GM12878 (cell line): ENCODE measurements around the gene IQCF5. TPM values are rescaled to one million over a fixed set of nuclear protein-coding genes. Genes with fewer than 3 reads are reported as not detected.

Experiments
- ATAC-seq: fragments of 200-7000 bp; cut with Tn5 transposase; 3 replicates; pipeline ENCODE4 v1.9.1; 2020; ENCODE audit warnings: mild to moderate bottlenecking, moderate library complexity
- BruUV-seq: library from RNA; stranded (reverse); fragments of 400-500 nt; replicated peaks from 2 replicates; lab custom pipeline; 2021; lab: Mats Ljungman, UMichigan
- CTCF ChIA-PET: fragments of 300-600 bp; sonication (Branson Sonifier 250); formaldehyde crosslinking; extraction: SDS; loops from one replicate; lab custom pipeline; 2021; ENCODE audit warnings: inconsistent platforms; lab: Yijun Ruan, JAX
- POLR2A ChIA-PET: fragments of 350-600 bp; formaldehyde crosslinking; extraction: SDS; loops from one replicate; lab custom pipeline; 2021; ENCODE audit warnings: inconsistent platforms; lab: Charles Lee
- RAD21 ChIA-PET: fragments of 300-600 bp; sonication (Branson Sonifier 250); formaldehyde crosslinking; loops from one replicate; lab custom pipeline; 2023; ENCODE audit warnings: antibody characterized with exemption; ENCODE audit not compliant: unreplicated experiment; lab: Charles Lee
- SMC1A ChIA-PET: fragments of 300-600 bp; sonication (Branson Sonifier 250); formaldehyde crosslinking; loops from one replicate; lab custom pipeline; 2023; ENCODE audit not compliant: unreplicated experiment, uncharacterized antibody; lab: Charles Lee
- DNase-seq: peaks from one replicate; pipeline ENCODE4 v3.0.0-alpha.2; 2011; ENCODE audit warnings: low read depth, low spot score
- FAIRE-seq: peaks from 3 replicates; lab custom pipeline; 2011; peaks lifted over from hg19 to GRCh38; lab: Jason Lieb, UNC
- H2AFZ ChIP-seq: 2 replicates; pipeline ENCODE4 v1.6.0; 2011; ENCODE audit warnings: low read depth, low read length, control low read depth; ENCODE audit not compliant: control insufficient read depth
- H3K27ac ChIP-seq: 2 replicates; pipeline ENCODE4 v1.5.1; 2011; ENCODE audit warnings: control low read depth; ENCODE audit not compliant: control insufficient read depth, insufficient read depth
- H3K27me3 ChIP-seq, 2 experiments: replicated peaks in 1 of 2; 2 replicates each; pipeline versions ENCODE4 v1.6.0 to v1.6.1; 2011; ENCODE audit warnings: low read length in 1 of 2; ENCODE audit not compliant: control insufficient read depth in 2 of 2, insufficient read depth in 2 of 2
- H3K36me3 ChIP-seq, 2 experiments: 2 replicates each; pipeline ENCODE4 v1.5.1; 2011; ENCODE audit warnings: low read length in 1 of 2; ENCODE audit not compliant: control insufficient read depth in 2 of 2, insufficient read depth in 2 of 2
- H3K4me1 ChIP-seq: 2 replicates; pipeline ENCODE4 v1.6.1; 2011; ENCODE audit warnings: mild to moderate bottlenecking, low read length, moderate library complexity, mixed read lengths; ENCODE audit not compliant: control insufficient read depth, insufficient read depth
- H3K4me2 ChIP-seq: 2 replicates; pipeline ENCODE4 v1.6.0; 2011; ENCODE audit warnings: control low read depth; ENCODE audit not compliant: control insufficient read depth, insufficient read depth
- H3K4me3 ChIP-seq: fragments of 200-600 bp; sonication (generic); 2 replicates; pipeline ENCODE4 v1.5.1; 2016
- H3K79me2 ChIP-seq: 2 replicates; pipeline ENCODE4 v1.6.0; 2011; ENCODE audit warnings: low read length; ENCODE audit not compliant: control insufficient read depth, insufficient read depth
- H3K9ac ChIP-seq: 2 replicates; pipeline ENCODE4 v1.8.0; 2011; ENCODE audit warnings: low read length, control low read depth, mixed read lengths; ENCODE audit not compliant: control insufficient read depth, insufficient read depth
- H3K9me3 ChIP-seq: replicated peaks from 3 replicates; pipeline ENCODE4 v1.5.1; 2011; ENCODE audit warnings: mild to moderate bottlenecking, low read length; ENCODE audit not compliant: control insufficient read depth, insufficient read depth
- H4K20me1 ChIP-seq: 2 replicates; pipeline ENCODE4 v1.6.0; 2011; ENCODE audit not compliant: control insufficient read depth, insufficient read depth
- FOXM1 ChIP-seq: IDR thresholded peaks from 2 replicates; pipeline ENCODE4 v1.6.1; 2012; ENCODE audit warnings: low read depth, mild to moderate bottlenecking, inconsistent platforms, low read length, moderate library complexity
- HDAC2 ChIP-seq: fragments of 200-600 bp; sonication (generic); IDR thresholded peaks from 2 replicates; pipeline ENCODE4 v1.6.1; 2017
- MTA3 ChIP-seq: IDR thresholded peaks from 2 replicates; pipeline ENCODE4 v1.6.1; 2012; ENCODE audit warnings: low read length, inconsistent platforms, borderline replicate concordance
- MXI1 ChIP-seq: fragments of 150-350 bp; IDR thresholded peaks from 2 replicates; pipeline ENCODE4 v1.6.1; 2011; ENCODE audit warnings: low read depth, mild to moderate bottlenecking, inconsistent platforms, low read length, improper control_type of control experiment
- MYC ChIP-seq: IDR thresholded peaks from 2 replicates; pipeline ENCODE4 v1.6.1; 2011; ENCODE audit warnings: mild to moderate bottlenecking, low read length, moderate library complexity, inconsistent platforms; ENCODE audit not compliant: insufficient read depth, insufficient replicate concordance, insufficient read length, severe bottlenecking
- NRF1 ChIP-seq: conservative IDR thresholded peaks from 2 replicates; pipeline ENCODE4 v1.6.1; 2011; ENCODE audit warnings: mild to moderate bottlenecking, low read depth, low read length, improper control_type of control experiment
- SMAD5 ChIP-seq: IDR thresholded peaks from 2 replicates; pipeline ENCODE4 v1.6.1; 2016; ENCODE audit warnings: antibody characterized with exemption, low read depth
- STAT3 ChIP-seq: IDR thresholded peaks from 2 replicates; pipeline ENCODE4 v1.6.1; 2011; ENCODE audit warnings: low read depth, low read length, improper control_type of control experiment
- SUZ12 ChIP-seq: fragments of 200-600 bp; sonication (generic); IDR thresholded peaks from one replicate; pipeline ENCODE4 v1.6.1; 2018; ENCODE audit warnings: antibody characterized with exemption, mild to moderate bottlenecking; ENCODE audit not compliant: unreplicated experiment
- ZBED1 ChIP-seq: IDR thresholded peaks from 2 replicates; pipeline ENCODE4 v1.6.1; 2016; ENCODE audit warnings: borderline replicate concordance
- ZNF274 ChIP-seq: IDR thresholded peaks from one replicate; pipeline ENCODE4 v1.8.0; 2011; ENCODE audit not compliant: insufficient read length, insufficient read depth
- WGBS: methylation state at CpG from one replicate; pipeline ENCODE4 v1.1.6; 2016; ENCODE audit warnings: low lambda C conversion rate; ENCODE audit not compliant: insufficient replicate concordance, insufficient coverage; ENCODE audit errors: missing lambda C conversion rate; 5-methylcytosine and 5-hydroxymethylcytosine counted together
- in situ Hi-C: fragments of 300-500 bp; cut with MboI; formaldehyde crosslinking; loops from 9 replicates; pipeline ENCODE4 v1.14.3; 2018; ENCODE audit warnings: mixed read lengths
- intact Hi-C: fragments of 100-400 bp; cut with micrococcal nuclease; formaldehyde crosslinking; loops from one replicate; pipeline ENCODE4 v1.14.2; 2022; ENCODE audit not compliant: unreplicated experiment
- polyA plus RNA-seq, 11 experiments: library from polyadenylated mRNA; depleted of rRNA in 4 of 11; unstranded in 6 of 11; stranded (reverse) in 5 of 11; fragments of >200 nt; fragmentation: Nextera tagmentation in 4 of 11; fragmentation: Illumina TruSeq in 1 of 11; extraction: Ambion mirVana in 4 of 11; extraction: Trizol in 1 of 11; gene quantifications; 1 replicate in 1 of 11; 2 replicates in 10 of 11; pipeline versions ENCODE4 v1.2.1 to v1.2.3, GENCODE V29; 2011 to 2016; ENCODE audit warnings: inconsistent platforms in 2 of 11, missing spikeins in 2 of 11, low read depth in 1 of 11
- total RNA-seq, 4 experiments: library from RNA; depleted of rRNA in 3 of 4; stranded (reverse); fragments of >200 nt in 3 of 4; fragmentation: Illumina TruSeq in 1 of 4; extraction: Trizol in 1 of 4; gene quantifications; 2 replicates each; pipeline versions ENCODE4 v1.2.1 to v1.2.3, GENCODE V29; 2013 to 2021
- TF ChIP-seq, protein P1 (sequence below): IDR thresholded peaks from 2 replicates; pipeline ENCODE4 v1.6.1; 2011; ENCODE audit warnings: low read depth, mild to moderate bottlenecking, low read length, moderate library complexity, borderline replicate concordance; ENCODE audit errors: extremely low read depth
- TF ChIP-seq, protein P2 (sequence below): fragments of 150-350 bp; IDR thresholded peaks from 2 replicates; pipeline ENCODE4 v1.6.1; 2016; ENCODE audit warnings: low read depth, low read length
- TF ChIP-seq, protein P3 (sequence below): IDR thresholded peaks from 2 replicates; pipeline ENCODE4 v1.6.1; 2012; ENCODE audit warnings: low read depth, low read length, improper control_type of control experiment

The IQCF5 gene
- total and polyA plus RNA-seq, 10 of the 15 experiments (the other 5 are each of a cell fraction or from before 2014, with no cell fraction given): not detected

DNA sequence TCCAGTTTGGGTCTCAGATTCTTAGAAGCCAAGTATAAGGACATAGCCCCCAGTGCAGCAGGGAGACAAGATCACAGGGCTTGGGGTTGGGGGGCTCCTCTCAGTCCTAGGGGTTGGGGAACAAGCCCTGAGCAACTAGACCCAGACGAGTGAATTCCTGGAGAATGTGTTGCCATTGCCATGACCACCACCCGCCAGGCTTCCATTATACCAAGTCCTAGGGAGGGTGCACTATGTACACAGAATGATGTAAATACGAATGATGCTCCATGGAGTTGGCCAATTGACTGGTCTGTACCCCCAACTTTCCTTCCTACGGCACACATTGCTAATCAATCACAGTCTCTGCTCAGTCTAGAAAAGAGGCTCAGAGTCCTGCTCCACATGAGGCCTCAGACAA is 19.0 kb upstream of the IQCF5 start:
- BruUV-seq: no TSS peak

DNA sequence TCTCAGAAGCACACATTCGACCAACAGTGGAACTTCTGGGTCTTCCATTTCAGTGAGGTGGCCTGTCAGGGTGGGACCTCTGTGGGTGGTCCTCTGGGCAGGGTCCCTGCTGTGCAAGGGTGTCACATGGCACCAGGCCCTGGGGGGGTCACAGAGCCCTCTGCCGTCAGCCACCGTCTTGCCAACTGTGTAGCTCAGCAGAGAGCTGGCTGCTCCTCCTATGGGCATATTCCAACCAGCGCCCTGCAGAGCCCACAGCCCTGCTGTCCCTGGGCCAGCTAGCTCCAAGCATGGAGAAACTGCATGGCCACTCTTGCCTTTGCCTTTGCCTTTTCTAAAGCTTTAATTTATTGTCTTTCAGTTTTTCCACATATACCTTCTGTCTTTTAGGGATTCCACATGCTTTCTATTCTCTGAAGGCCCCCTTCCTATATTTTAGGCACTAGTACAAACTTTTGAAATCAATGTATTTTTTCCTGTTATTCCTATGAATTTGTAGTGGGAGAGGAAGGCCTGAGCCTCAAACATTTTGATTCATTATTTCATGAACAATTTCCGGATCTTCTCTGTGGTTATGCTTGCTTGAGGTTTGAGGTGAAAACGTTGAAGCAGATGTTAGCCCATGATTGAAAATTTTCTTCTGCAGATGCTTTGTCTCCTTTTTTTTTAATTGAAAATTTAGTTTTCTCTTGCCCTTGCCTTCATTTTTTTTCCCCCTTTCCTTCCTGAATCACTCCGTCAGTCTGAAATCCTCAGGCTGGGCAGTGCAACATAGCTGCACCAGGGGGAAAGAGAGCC is 16.0 kb upstream of the IQCF5 start:
- H3K27ac ChIP-seq: no peak overlapping the region
- ChIA-PET RAD21 (no interaction called here), SMC1A (no interaction called here), CTCF (no interaction called here), POLR2A (no interaction called here)
- H2AFZ ChIP-seq: no peak overlapping the region
- ATAC-seq (no peak), FAIRE-seq (no peak), DNase-seq (no peak)
- no TSS peak for BruUV-seq
- in situ Hi-C loops (no loop called here), intact Hi-C loops (no loop called here)
- no peaks in the 10 kb centered on the region for H4K20me1 ChIP-seq
- no peaks in the 10 kb centered on the region for H3K9me3 ChIP-seq
- H3K27me3 ChIP-seq: no peaks in the 10 kb centered on the region; a peak in 1 of 4 replicates
- no peaks in the 10 kb centered on the region for H3K36me3 ChIP-seq
- H3K4me2 ChIP-seq: no peak overlapping the region
- H3K4me3 ChIP-seq: no peak overlapping the region
- WGBS: 48% methylated on average over 7 of the region's 7 CpGs
- no peaks in the 10 kb centered on the region for H3K4me1 ChIP-seq
- no peaks in the 10 kb centered on the region for H3K79me2 ChIP-seq
- H3K9ac ChIP-seq: no peak overlapping the region
- TF ChIP-seq ZNF274: no peak
- no peak for TF ChIP-seq MXI1
- no peak for TF ChIP-seq ZBED1
- TF ChIP-seq, protein P1, sequence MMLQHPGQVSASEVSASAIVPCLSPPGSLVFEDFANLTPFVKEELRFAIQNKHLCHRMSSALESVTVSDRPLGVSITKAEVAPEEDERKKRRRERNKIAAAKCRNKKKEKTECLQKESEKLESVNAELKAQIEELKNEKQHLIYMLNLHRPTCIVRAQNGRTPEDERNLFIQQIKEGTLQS: no peak
- TF ChIP-seq MTA3: no peak
- no peak for TF ChIP-seq STAT3
- TF ChIP-seq, protein P2, sequence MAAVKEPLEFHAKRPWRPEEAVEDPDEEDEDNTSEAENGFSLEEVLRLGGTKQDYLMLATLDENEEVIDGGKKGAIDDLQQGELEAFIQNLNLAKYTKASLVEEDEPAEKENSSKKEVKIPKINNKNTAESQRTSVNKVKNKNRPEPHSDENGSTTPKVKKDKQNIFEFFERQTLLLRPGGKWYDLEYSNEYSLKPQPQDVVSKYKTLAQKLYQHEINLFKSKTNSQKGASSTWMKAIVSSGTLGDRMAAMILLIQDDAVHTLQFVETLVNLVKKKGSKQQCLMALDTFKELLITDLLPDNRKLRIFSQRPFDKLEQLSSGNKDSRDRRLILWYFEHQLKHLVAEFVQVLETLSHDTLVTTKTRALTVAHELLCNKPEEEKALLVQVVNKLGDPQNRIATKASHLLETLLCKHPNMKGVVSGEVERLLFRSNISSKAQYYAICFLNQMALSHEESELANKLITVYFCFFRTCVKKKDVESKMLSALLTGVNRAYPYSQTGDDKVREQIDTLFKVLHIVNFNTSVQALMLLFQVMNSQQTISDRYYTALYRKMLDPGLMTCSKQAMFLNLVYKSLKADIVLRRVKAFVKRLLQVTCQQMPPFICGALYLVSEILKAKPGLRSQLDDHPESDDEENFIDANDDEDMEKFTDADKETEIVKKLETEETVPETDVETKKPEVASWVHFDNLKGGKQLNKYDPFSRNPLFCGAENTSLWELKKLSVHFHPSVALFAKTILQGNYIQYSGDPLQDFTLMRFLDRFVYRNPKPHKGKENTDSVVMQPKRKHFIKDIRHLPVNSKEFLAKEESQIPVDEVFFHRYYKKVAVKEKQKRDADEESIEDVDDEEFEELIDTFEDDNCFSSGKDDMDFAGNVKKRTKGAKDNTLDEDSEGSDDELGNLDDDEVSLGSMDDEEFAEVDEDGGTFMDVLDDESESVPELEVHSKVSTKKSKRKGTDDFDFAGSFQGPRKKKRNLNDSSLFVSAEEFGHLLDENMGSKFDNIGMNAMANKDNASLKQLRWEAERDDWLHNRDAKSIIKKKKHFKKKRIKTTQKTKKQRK: no peak

More for the DNA sequence above, 19.0 kb upstream of the IQCF5 start:
- in situ Hi-C loops: no loop called here
- DNase-seq (no peak), ATAC-seq (no peak), FAIRE-seq (no peak)
- no peaks in the 10 kb centered on the region for H3K9me3 ChIP-seq
- H3K4me1 ChIP-seq: no peaks in the 10 kb centered on the region
- 13% methylated on average over 4 of the region's 4 CpGs for WGBS
- H2AFZ ChIP-seq: no peak overlapping the region
- POLR2A ChIA-PET: no interaction called here
- H3K27ac ChIP-seq: no peak overlapping the region
- H4K20me1 ChIP-seq: no peaks in the 10 kb centered on the region
- H3K4me2 ChIP-seq: no peak overlapping the region
- SMC1A ChIA-PET: no interaction called here
- no peaks in the 10 kb centered on the region for H3K79me2 ChIP-seq
- RAD21 ChIA-PET: no interaction called here
- H3K36me3 ChIP-seq: no peaks in the 10 kb centered on the region
- CTCF ChIA-PET: no interaction called here
- TF ChIP-seq MYC: no peak
- no peak for TF ChIP-seq SMAD5
- TF ChIP-seq NRF1: no peak
- TF ChIP-seq, protein P3, sequence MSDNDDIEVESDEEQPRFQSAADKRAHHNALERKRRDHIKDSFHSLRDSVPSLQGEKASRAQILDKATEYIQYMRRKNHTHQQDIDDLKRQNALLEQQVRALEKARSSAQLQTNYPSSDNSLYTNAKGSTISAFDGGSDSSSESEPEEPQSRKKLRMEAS: no peak
- no peak for TF ChIP-seq SUZ12
- no peak for TF ChIP-seq HDAC2
- no peak for TF ChIP-seq FOXM1
- no peak overlapping the region for H3K4me3 ChIP-seq
- no peak overlapping the region for H3K9ac ChIP-seq
- intact Hi-C loops: no loop called here
- no peaks in the 10 kb centered on the region; a peak in 1 of 4 replicates for H3K27me3 ChIP-seq
